NCI-H345 treated with DMSO at 0.1 percent for 48 hours (cell line): ENCODE data around the gene NDUFB7.
"Not testable (repeated sequence)": the region's sequence is repeated elsewhere in the genome, so short reads cannot be mapped to it uniquely, and the experiment has no call there.

Experiments
- DNase-seq: peaks from one replicate; lab custom pipeline; 2025; ENCODE audit not compliant: unreplicated experiment; lab: John Stamatoyannopoulos, UW

NDUFB7 gene

DNA sequence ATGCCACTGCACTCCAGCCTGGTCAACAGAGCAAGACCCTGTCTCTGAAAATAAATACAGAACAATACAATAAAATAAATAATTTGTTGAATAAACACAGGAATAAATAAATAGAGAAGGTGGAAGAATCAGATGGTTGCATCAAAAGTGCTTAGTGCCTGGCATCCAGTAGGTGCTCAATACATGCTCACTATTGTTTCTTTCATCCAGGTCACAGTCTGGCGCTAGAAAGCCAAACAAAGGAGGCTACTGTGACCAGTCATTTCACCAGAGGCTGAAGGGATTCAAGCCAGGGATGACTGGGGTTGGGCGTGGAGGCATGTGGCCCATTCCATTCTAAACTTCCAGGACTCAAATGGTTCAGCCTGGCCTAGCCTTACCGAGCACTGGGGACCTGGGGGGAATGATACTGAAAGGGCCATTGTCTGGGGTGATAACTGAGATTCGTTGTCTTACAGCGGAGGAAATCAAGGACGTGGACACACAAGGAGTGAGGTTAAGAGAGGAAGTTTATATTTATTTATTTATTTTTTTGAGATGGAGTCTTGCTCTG, 3.6 kb upstream of the NDUFB7 start:
- DNase-seq: no peak

DNA sequence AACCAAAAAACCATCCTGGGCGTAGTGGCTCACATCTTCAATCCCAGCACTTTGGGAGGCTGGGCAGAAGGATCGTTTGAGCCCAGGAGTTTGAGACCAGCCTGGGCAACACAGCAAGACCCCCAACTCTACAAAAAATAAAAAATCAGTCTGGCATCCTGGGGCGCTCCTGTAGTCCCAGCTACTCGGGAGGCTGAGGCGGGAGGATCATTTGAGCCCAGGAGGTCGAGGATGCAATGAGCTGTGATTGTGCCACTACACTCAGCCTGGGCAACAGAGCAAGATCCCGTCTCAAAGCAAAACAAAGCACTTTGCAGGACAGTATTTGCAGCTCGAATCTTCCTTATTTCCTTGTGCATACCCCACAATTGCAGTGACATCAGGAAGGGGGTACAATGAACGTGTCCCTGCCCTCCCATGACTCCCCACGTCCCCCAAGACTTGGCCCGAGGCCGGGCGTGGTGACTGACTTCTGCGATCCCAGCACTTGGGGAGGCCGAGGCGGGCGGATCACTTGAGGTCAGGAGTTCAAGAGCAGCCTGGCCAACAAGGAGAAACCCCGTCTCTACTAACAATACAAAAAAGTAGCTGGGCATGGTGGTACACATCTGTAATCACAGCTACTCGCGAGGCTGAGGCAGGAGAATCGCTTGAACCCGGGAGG, 870 bp downstream of the NDUFB7 start:
- no peak for DNase-seq

DNA sequence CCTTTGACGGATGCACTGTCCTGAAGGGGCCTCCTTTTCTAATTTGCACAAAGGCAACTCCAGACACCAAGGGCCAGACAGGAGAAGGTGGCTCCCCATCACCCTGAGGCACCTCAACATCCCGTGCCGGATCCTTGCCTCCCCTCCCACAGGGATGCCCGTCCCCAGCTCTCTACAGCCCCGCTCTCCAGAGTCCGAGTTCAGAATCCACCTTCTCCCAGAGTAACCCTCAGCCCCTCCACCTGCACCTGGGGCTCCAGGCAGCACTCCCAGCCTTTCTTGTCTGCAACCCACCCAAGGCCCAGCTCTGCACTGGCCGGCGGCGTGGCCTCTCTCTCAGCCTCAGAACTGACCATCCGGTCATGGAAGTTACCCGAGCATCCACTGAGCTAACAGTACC, 4.8 kb downstream of the NDUFB7 start:
- no peak for DNase-seq

DNA sequence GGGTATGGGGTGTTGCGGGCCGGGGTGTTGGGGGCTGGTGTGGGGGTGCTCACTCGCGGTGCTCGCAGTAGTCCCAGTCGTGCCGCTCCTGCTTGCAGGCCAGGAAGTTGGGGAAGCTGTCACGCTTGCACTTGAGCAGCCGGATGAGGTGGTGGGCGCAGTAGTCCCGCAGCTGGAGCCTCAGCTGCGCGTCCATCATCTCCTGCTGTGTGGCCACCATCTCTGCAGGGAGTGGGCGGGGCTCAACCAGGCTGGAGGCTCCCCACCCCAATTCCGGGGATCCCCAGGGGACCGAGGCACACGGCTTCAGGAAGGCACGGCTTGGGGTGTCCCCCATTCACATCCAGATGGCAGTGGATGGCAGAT, 5.2 kb downstream of the NDUFB7 start:
- no peak for DNase-seq

DNA sequence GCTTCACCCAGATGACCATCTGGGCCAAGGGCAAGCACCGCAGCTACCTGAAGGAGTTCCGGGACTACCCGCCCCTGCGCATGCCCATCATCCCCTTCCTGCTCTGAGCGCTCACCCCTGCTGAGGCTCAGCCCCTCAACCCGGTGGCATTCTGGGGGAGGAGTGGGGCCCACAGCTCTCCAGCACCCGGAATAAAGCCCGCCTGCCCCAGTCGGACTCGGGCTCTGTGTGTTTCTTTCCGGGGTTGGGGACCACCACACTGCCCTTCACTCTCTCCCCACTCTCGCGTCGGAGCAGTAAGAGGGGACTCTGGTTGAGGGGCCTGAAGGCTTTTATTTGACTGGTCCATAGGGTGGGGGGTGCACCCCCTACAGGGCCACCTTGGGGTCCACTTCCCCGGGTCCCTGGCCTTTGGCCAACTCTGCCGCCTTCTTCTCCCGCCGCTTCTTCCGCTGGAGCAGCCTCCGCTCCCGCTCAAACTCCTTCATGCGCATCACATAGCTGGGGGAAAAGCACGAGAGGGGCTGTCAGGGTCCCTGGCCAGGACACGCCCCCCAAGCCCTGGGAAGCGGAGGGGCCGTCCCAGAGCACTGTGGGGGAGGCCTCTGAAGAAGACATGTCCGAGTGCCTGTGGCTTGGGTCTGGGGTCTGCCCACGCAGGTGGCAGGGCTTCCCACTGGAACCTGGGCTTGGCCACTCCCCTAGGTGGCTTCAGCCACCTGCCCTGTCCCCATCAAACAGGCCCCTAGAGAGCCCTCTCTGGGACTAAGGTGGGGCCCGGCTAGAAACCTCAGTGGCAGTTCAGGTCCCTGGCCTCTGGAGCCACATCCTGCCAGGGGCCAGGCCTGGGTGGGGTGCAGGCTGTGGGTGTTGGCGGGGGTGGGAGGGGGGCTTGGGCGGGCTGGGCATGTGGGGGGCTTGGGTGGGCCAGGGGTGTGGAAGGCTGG, 5.8 kb downstream of the NDUFB7 start:
- no peak for DNase-seq

DNA sequence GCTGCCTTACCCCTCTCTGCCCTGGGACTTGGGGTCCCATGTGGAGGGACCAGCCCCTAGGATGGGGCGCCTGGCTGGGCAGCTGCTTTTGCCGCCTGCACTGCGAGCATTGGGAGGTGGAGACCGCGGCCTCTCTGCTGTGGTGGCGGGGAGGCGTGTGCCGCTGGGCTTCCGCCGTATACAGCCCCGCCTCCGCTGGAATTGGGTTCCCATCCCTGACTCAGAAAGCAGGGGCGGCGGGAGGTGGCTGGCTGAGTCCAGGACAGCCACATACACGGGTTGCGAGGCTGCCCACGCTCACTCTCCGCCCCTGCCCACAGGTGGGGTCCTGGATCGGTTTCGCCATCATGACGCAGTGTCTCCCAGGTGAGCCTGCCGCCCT, 6.6 kb downstream of the NDUFB7 start:
- no peak for DNase-seq

DNA sequence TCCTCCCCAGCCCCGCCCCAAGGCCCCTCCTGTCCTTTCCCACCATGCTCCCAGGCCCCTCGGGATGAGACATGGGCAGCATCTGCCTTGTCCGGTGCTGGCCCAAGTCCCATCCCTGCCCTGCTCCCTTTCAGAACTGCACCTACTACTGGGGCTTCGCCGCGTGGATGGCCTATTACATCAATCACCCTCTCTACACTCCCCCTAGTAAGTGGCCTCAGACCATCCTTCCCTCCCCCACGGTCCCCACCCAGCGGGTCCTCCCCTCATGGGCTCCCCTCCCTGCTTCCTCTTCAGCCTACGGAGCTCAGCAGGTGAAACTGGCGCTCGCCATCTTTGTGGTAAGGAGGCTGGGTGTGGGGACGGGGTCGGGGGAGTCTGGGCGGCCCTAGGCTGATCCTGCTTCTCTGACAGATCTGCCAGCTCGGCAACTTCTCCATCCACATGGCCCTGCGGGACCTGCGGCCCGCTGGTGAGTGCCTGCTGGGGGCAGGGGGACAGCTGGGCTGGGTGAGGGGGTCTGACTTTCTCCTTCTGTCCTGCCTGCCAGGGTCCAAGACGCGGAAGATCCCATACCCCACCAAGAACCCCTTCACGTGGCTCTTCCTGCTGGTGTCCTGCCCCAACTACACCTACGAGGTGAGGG, 7.1 kb downstream of the NDUFB7 start:
- DNase-seq: not testable (repeated sequence)

DNA sequence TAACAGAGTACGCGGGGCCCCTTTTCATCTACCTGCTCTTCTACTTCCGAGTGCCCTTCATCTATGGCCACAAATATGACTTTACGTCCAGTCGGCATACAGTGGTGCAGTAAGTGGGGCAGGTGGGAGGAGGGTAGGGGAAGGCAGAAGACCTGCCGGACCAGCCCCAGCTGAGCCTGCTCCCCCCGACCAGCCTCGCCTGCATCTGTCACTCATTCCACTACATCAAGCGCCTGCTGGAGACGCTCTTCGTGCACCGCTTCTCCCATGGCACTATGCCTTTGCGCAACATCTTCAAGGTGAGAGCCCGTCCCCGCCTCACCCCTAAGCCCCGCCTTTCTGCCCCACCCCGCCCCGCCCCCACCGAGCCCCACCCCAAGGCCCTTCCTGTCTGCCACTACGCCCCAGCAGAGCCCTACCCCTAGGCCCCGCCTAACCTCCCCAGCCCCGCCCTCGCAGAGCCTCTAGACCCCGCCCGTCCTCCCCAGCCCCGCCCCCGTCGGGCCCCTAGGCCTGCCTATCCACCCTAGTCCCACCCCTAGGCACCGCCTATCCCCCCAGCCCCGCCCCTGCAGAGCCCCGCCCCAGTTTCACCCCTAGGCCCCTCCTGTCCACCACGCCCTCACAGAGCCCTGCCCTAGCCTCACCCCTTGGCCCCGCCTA, 7.7 kb downstream of the NDUFB7 start:
- DNase-seq: no peak

DNA sequence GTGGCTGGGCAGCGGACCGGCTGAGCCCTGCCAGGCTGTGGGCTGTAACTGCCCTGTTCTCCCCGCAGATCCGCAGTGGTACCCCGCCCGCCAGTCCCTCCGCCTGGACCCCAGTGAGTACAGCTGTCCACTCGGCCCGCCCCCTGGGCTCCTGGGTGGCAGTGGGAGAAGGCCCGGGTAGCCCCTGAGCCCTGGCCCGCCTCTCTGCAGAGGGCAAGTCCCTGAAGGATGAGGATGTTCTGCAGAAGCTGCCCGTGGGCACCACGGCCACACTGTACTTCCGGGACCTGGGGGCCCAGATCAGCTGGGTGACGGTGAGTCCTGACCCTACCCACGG, 8.3 kb downstream of the NDUFB7 start:
- no peak for DNase-seq

DNA sequence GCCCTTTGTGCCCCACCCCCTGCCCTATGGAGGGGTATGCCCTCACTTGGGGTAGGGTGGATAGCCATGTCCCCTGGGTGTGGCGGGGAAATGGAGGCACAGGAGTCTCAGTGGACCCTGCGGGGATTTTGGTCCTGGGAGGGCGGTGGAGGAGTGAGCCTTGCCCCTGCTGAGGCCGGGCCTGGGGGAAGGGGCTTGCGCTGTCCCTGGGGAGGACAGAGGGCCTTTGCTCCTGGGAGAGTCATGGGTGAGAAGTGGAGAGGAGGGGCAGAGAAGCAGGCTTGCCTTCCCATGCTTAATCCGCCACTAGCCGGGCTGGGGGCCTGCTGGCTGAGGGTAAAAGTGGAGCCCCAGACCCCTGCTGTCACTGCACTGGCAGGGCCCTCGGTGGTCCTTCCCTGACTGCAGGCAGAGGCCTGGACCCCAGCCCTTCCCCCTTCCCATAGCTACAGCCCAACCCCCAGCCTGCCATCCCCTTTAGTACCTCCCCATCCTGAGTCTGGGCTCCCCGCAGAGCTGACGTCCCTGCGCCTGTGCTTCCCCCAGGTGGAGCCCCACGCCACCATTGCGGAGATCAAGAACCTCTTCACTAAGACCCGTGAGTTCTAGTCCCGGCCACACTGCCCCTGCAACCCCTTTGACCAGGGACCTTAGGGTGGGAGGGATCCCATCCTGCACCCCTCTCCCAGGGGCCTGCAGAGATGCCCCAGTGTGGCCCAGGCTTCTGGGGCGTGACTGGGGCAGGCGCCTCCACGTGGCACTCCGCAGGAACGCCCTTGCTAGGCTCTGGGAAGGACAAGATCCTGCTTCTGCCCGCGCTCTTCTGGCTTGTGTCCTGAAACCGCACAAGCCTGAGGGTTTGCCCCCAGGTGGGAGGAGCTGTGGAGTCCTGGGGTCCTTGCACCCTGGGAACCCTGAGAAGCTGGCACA, 8.9 kb downstream of the NDUFB7 start:
- DNase-seq: no peak

DNA sequence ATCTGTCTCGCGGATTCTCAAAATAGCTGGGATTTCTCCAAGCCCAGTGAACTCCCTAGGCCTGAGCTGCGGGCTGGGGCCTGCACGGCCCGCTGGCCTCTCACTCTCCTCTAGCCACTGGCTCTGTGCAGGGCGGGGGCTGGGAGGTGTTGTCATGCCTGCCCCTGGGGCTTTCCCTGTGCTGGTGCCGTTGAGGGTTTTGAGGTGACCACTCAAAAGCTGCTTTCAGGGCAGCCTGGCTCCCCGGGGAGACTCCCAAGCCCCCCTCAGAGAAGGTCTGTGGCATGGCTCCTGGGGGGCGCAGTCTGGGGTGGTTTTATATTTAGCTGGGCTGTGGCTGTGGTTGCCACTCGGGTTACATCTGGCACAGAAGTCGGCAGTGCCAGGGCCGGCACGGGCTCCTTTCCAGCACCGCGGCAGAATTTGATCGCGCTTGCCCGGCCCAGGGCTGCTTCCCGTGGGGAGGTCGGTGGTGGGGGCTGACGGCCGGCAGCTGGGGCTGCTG, 10.0 kb downstream of the NDUFB7 start:
- no peak for DNase-seq

DNA sequence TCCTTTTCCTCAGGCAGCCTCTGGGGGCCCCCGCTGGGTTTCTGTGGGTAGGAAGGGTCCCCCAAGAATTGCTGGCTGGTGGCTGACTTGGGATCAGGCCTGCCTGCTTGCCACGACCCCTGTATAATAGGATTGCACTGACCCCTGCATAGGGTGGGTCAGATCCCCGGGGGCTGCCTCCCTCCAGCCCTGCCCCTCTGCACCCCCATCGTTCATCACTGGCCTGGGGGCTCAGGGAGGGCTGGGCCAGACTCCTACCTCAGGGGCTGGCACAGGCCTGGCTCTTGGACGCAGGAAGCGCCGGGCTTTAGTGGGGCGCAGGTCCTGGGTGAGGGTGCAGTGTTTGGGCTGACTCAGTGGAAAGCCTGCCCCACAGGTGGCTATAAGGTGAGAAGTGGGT, 10.6 kb downstream of the NDUFB7 start:
- no peak for DNase-seq

DNA sequence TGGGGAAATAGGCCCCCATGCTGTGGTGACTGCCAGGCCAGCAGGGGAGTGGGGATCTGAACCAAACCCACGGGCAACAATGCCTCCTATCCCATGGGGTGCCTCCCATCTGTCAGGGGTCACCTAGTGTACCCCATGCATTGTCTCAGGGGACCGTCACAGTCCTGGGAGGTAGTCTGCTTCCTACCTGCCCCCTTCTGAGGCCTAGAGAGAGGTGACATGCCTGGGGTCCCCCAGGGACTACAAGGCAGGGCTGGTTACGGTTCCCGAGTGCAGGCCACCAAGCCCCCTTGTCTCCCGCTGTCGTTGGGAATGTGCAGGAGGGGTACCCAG, 11.1 kb downstream of the NDUFB7 start:
- DNase-seq: no peak

DNA sequence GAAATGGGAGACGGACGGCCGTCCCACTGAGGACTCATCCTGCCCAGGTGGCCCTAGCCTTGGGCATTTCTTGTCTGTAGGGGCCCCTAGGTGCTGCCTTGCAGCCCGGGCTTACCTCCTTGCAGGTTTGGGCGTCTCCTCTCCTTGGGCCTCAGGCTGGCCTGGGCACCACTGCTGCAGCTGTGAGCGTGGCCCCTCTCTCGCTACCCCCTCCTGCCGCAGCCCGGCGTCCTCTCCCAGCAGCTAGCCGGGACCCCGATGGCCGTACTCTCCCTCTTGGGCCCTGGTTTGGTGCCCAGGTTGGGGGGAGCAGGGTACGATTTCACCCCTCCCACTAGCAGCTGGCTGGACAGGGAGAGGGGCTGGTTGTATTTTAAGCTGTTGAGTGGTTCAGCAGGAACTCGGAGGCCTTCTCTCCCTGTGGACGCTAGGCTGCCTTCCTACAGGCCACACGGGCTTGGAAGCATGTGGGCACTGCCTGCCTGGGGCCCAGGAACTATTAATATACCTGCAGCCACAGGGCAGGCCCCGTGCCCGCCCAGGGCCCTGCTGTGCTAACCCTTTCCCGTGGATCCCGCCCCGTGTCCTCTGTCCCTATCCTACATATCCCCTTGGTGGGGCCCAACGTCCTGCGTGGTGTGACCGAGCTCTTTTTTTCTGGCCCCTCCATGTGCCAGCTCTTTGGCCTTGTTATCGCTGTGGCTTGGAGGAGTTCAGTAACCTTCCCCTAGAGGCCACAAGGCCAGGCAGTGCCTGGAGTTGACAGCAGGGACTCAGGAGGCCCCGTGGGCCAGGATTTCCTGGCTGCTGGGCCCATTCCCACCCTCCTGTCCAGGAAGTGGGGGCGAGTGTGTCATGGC, 11.7 kb downstream of the NDUFB7 start:
- no peak for DNase-seq

DNA sequence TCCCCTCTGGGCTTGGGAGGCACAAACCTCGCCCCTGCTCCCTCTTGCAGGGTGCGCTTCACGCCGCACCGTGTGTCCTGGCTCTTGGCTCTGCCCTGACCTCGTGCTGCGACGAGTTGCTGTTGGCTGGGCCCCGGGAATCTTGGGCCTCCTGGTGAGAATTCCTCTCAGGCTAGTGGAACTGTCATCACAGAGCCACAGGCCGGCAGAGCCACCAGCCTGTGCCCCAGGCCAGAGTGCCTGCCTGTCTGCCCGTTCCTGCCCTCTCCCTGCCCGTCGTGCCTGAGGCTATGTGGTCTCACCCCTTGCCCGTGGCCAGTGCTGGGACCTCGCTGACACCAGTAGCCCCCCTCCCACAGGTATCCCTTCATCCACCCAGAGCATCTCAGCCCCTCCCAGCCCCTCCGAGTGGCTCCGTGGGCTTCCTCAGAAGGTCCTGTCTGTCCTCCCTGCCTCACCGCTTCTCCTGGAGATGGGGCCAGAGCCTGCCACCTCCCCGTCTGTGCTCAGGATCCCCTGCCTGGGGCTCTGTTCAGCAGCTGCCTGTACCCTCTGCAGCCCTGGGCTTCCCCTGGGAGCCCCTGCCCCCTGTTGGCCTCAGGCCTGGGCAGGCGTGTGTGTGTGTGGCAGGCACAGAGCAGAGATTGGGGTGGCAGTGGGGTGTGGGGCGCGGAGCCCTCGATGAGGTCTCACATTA, 13.3 kb downstream of the NDUFB7 start:
- DNase-seq: no peak

DNA sequence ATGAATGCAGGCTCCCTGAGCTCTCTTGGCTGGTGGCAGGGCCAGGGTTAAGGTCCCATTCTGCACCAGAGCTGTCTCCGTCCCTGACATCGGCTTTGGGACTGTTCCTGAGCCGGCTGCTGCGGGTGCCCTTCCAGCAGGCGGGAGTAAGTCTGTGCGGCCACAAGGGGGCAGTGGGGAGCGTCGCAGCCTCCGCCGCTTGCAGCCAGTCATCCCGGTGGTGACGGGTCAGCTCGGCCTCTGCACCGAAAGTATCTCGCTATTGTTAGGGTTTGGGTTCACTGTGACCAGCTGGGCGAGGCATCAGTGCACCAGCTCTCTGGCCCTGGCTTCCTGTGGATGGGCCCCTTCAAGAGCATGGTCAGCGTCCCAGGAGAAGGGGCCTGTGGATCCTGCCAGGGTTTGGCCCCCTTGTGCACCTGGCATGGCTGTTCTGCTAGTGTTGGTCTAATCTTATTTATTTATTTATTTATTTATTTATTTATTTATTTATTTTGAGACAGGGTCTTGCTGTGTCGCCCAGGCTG, 15.1 kb downstream of the NDUFB7 start:
- peak; percentile 2 for DNase-seq

DNA sequence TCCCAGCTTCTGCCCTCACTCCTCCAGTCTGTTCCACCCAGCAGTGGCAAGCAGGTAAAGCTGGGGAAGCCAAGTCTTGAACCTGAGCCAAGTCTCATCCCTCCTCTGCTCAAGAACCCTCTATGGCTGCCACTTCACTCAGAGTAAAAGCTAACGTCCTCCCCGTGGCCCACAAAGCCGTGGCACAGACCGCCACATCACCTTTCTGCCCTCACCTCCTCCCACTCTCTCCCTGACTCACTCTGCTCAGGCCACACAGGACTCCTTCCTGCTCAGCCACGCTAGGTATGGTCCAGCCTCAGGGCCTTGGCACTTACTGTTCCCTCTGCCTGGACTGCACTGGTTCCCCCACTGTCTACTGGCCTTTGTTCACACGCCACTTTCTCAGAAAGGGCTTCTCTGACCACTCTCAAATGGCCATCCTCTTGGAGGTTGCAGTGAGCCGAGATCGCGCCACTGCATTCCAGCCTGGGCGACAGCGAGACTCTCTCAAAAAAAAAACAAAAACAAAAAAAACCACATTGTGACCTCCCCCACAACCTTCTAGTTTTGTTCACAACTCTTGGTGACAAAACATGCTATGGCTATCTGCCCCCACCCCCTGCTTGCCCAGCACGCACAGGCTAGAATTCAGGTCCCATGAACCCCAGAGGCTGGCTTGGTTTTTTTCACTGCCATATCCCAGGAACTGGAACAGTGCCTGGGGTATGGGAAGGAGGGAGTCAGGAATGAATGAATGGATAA, 15.8 kb downstream of the NDUFB7 start:
- no peak for DNase-seq

DNA sequence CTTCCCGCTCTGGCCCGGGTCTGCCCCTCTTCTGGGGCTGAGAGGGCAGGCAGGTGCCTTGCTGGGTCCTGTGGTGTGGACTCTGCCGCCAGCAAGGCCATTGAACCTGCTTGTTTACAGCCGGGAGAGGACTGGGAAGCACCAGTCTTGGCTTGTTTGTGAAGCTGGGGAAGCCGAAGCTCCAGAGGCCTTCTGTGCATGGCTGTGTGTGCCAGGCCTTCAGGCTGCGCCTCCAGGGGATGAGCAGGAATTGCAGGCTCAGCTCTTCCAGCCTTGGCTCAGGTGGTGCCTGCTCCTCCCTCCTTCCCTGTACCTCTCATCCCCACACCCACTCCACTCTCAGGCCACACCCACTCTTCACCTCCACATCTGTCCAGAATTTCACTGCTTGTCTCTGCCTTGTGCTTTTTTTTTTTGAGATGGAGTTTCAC, 17.5 kb downstream of the NDUFB7 start:
- no peak for DNase-seq
